GM18909 (cell line): ENCODE measurements around the gene UBE3A.
"Not testable (repeated sequence)": the region's sequence is repeated elsewhere in the genome, so short reads cannot be mapped to it uniquely, and the experiment has no call there.

Source experiments
- ATAC-seq: cut with Tn5 transposase; IDR thresholded peaks from one replicate; pipeline ENCODE4 v1.9.1; 2021; ENCODE audit warnings: mild to moderate bottlenecking; ENCODE audit not compliant: unreplicated experiment, poor library complexity

UBE3A gene

DNA sequence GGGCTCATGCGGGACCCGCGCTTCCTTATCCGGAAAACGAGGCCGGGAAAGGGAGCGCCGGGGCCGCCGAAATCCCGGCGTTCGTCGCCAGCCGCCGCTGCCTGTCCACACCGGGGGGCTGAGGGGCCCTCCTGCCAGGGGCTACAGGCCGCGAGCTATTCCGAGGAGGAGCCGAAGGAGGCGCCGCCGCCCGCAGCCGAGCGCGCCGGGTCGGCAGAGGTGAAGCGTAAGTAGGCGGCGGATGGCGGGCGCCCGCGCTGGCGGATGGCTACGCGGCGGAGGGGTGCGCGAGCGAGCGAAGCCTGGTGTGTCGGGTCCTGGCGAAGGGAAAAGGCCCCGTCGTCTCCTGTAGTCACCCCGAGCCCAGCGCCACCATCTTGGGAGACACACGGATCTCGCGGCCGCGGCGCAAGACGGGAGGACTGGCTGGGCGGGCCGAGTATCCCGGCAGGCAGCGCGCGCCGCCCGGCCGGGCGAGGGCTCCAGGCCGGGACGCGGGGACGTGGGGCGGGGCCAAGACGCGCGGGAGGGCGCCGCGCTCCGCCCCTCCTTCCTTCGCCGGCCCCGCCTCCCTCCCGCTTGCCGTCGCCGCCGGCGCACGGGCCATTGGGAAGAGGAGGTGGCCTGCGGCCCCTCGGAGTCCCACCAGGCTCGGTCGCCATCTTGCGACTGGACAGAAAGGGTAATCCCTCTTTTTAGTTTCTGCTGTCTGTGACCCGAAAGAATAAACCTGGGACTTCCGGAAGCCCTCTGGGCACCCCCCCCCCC, at the start of gene UBE3A:
Gene UBE3A (minus strand): TSS at position 424 of the 768 bp plus-strand sequence. CDS start 29,917 bp downstream, outside the sequence.
- peak; percentile 89 for ATAC-seq

DNA sequence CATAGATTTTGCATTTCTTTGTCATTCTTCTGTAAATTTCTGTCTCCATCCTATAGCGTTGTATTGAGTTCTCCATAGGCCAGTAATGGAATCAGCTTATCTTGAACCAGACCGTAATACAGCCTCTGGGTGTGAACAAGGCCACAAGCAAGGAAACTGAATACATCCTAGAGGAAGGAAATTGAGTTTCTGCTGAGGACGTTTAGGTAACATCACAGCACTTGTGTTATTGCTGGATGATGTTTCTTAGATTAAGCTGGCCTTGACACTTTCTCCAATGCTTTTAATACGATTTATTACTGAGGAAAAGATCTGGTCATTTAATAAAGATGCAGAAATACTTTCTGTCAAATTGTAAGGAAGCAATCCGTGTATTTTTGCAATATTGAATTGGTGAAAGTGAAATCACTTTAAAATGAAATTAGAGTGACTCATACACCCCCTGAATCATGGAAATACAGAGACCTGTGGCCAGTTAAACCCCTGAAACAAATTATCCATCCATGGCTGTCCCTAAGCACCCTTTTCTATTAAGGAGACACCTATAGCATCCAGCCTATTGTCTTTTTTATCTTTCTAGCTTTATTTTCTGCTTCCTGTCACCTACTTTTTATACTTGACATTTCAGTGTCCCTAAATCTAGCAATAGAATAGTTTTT, 48.5 kb upstream of the UBE3A start:
- no peak for ATAC-seq

DNA sequence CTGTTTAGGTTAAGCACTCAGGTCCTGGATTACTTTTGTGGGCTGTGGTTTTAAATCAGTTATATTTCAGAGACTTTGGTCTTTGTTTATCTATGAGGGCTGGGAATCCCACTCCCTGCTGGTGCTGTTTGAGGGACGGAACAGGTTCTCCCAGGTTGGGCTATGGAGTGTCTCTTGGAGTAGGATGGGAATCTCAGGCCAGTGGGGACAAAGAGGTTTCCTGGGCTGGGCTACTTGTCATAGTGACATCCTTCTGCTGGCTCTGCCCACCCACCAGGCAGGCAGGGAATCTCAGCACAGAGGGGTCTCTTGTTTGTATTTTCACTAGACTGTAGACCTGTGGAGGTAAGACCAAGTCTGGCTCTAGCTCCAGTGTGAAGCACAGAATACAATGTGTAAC, 47.2 kb upstream of the UBE3A start:
- ATAC-seq: no peak

DNA sequence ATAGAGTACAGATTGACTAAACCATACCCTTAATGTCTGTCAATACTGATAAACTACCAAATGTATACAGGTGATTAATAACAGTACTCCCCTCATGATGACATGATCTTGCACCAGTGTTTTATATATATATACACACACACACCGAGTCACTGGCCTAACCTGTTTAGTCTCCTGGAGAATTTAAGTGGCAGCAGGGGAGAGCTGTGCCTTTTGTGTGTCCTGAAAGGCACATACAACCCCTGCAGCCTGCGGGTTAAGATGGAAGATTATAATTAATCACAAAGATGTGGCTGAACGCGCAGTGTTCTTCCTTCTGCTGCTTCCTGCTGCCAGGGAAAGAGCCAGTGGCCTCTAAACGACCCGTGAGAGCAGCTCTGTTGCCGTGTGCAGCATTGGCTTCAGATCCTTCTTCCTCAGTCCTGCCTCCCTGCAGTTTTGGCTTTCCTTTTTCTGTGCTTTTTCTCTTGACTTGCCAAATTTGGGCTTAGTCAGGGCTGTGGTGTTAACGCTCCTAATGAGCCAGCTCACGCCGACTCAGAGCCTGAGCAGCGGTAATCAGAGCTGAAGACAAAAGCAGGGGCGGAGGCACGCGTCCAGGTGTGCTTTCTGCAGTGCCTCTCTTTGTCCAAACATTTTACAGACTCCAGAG, 42.5 kb upstream of the UBE3A start:
- no peak for ATAC-seq

DNA sequence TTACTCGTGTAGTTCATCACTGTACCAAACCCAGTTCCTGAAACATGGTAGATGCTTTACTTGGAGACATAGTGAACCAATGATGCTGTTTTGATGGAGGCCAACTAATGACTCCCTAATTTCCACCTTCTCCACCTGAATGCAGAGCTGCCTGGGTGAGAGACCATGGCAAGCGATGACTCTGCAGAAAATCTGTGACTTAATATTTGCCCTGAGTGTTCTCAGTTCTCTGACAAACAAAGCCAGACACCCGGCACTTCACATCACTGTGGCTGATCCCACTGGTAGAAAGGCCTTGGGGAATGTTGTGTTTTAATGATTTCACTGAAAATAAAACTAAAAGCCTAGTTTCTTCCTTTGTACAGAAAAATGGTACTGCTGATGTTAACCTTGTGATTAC, 39.5 kb upstream of the UBE3A start:
- ATAC-seq: no peak

DNA sequence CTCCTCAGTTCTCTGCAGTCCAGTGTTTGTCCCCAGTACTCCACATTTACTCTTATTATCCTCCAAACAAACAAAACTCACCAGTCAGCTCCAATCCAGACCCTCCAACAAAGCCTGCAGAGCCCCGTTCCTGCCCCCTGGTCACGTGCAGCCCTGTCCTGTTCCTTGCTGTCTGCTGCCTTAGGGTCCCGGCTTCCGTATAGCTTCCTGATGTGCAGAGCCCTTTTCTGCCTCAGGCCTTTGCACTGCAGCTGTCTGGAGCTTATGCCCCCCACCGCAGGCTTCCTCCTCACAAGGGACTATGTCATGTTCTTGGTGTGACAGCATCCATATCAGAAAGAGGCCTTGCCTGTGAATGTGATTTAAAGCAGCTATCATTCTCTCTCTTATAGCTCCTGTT, 39.0 kb upstream of the UBE3A start:
- ATAC-seq: no peak

DNA sequence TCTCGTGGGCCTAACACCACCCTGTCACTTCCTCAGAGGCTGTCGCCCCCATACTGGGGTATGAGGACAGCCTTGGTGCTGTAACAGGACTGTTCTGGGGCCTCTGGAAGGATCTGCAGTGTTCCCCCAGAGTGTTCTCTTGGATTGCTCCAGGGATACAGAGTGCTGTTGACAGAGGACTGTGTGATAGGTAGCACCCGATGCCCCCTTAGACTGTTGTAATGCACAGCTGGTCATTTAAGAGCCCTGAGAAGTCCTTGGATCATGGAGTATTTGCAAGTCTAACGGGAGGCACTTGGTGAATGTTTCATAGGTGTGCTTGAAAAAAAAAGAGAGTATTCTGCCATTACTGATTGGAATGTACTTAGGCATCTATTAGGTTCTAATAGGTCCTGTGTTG, 35.4 kb upstream of the UBE3A start:
- ATAC-seq: no peak

DNA sequence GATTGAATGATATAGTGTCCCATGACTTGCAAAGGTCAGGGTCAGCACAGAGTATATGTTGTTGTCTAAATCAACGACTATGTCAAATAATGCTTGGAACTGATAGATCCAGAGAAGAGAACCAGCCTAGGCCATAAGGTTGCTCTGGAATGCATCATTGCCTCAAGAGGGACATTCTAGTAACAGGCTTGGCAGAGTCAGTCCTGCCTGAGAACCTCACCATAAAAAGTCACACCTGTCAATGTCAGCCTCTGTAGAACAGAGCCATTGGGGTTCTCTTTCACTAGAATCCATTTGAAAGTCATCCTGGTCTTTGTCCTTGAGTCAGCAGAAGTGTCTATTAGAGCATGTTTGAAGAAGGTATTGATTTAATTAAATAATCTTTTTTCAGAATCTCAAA, 31.4 kb upstream of the UBE3A start:
- no peak for ATAC-seq

DNA sequence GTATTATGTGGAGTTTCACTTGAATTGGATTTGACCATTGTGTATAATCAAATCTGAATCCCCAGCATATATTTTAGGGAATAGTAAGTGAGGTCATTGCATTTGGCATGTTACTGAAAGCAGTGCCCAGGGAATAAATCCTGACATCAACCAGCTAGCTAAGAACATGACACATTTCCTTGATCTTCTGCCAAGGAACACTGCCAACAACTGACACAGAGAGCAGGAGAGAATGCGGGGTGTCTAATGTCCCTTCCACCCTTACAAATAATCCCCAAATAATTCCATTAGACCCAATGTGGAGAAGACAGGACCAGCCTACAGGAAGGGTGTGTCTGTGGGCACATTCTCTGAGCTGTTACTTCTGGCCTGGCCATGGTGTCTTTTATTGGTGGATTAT, 30.6 kb upstream of the UBE3A start:
- ATAC-seq: no peak

DNA sequence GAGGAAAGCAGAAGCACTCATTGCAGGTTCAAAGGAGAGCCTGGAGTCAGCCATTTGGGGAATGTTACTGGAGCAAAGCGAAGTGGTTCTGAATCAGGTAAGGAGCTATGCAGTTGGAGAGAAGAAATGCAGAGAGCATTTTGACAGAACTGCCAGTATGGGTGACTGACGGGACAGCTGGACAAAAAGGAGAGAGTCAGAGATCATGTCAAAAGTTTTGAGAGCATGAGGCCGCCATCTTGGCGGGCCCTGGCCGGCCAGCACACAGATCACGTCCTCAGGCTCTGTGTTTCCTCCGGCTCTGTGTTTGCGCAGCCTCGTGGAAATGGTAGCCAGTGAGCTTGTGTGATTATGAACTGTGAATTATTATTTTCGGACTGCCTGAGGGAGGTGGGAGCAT, 29.8 kb upstream of the UBE3A start:
- no peak for ATAC-seq

DNA sequence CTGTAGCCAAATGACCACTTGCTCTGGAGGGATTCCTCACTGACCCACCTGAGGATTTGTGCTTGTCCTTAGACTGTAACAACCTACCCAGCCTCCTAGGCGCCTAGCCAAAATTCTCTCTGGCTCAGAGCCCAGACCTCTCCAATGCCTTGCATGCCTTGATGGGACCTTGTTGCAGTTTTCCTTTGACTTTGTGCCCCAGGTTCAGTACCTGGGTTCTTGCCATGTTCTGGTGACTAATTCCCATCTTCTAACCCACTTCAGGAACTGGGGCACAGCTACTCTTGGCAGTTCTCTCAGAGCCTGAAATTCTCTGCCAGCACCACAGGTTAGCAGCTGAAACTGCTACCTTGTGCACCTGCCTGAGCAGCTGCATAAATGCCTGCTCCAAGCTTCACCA, 27.0 kb upstream of the UBE3A start:
- ATAC-seq: no peak

DNA sequence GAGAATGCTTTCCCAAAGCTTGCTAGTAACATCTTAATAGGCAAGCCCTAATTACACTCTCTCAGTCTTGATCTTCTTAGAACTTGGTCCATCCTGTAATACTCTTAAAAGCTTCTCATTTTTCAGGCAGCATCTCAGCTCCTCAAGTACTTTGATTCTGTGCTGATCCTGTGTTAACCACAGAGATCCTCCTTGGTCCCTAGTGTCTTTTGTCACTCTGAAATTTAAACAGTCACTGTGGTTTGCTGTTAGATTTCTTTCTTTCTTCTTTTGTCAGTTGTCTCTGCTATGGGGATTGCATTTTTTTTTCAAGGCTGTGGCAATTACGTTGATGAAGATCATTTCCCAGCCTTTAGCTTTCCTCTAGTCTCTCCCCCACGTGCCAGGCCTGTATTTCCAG, 26.0 kb upstream of the UBE3A start:
- no peak for ATAC-seq

DNA sequence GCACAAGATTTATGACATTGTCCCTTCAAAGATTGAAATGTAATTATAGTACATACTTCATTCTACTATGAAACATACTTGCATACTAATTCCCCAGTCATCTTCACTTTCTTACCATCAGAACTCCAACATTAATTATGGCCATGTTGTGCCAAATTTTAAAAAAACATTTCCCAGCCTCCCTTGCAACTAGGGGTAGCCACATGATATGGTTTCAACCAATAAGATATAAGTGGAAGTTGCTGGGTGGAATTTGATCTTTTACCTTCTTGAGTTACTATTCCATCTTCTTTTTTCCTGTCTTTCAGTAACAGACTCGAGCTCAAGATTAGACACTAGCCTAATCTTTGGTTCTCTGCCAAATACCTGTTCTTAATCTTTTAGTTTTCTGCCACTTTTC, 25.6 kb upstream of the UBE3A start:
- ATAC-seq: no peak

DNA sequence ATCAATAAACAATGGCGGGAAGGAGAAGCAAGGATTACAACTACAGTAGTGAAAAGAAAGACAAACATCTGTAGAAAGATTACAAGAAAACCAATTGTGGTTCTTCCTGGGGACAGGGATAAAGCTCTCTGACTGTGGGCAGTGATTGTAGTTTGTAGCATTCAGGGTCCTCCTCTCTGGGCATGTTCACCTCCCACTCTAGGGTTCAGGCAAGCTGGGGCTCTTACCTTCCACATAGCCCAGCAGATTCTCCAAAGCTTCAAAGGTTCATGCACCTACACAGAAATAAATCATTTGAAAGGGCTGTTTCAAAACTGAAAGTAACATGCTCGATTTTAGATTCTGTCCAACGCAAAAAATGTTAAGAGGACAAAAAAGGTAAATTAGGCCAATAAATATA, 17.4 kb upstream of the UBE3A start:
- no peak for ATAC-seq

DNA sequence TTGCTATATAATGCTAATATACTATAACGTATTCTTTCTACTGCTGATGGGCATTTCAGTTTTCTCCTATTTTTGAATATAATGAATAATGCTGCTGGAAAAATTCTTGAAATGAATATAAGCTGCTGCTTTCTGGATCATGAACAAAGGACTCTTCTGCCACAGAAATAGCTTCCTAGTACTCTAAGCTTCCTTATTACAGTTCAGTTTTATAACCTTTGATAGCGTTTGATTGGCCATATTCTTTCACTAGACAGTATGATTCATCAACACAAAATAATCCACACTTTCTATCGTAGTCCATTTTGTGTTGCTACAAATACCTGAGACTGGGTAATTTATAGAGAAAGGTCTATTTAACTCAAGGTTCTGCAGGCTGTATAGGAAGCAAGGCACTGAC, 16.4 kb upstream of the UBE3A start:
- no peak for ATAC-seq

DNA sequence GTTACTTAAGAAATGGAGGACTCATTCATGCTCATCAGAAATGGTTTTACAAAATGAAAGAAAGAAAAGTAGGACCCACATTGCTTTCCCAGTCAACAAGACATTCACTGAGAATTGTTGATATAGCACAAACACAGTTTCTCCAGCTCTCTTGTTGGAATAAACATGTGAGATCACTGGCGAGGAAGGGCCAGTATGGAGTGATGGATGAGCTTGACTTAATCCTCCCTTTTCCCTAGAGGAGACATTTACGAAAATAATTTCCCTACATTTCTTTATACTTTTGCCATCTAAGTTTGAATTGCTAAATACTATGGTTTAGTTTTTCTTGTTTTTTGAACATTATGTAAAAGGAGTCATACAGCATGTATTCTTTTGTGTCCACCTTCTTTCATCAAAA, 15.9 kb upstream of the UBE3A start:
- ATAC-seq: no peak

DNA sequence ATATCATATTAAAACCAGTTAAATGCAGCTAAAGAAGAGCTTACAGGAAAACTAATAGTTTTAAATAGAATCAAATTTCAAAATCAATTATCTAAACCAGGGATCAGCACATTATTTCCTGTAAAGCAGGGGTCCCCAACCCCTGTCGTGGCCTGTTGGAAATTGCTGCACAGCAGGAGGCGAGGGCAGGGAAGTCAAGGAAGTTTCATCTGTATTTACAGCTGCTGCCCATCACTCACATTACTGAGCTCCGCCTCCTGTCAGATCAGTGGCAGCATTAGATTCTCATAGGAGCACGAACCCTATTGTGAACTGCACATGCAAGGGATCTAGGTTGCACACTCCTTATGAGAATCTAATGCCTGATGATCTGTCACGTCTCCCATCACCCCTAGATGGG, 14.4 kb upstream of the UBE3A start:
- ATAC-seq: not testable (repeated sequence)

DNA sequence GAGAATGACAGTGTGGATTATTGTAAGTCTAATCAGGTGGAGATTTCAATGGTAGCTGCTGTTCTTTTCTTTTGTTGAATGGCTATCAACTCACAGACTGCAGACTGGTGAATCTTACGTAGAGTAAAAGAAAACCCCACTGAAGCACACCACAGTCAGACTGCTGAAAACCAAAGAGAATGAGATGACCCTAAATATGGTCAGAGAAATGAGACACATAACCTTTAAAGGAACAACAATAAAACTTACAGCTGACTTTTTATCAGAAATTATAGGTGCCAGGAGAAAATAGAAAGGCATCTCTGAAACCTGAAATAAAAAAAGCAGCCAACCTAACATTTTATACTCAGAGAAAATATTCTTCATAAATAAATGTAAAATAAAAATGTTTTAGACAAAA, 12.7 kb upstream of the UBE3A start:
- ATAC-seq: no peak

DNA sequence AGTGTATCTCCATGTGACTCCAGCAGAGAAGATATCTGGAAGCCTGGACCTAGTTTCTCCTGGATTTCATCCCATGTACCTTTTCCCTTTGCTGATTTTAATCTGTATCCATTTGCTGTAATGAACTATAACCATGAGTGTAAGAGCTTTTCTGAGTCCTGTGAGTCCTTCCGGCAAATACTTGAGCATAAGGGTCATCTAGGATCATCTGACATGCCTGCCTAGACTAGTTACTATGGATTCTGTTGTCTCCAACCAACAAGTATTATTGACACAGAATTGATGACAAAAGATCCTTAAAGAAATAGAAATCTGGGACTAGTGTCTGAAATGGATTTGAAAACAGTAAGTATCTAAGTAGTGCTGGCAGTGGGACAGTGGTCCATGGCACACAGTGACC, 11.3 kb upstream of the UBE3A start:
- ATAC-seq: no peak

DNA sequence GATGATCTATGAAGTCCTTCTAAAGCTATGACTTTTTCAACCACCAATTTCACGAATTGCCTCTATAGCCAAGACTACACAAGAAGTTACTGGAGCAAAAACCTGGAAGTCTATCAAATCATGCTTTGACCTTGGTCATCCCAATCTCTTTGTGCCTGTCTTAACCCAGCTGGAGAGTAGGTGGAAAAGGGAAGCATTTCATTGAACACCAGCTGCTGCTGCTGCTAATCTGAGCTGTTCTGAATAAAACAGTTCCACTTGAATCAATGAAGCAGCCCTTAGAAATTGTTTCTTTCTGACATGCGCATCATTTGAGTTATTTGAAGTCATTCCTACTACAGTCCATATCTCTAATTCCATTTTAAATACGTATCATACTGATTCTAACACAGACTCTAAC, 7.3 kb upstream of the UBE3A start:
- no peak for ATAC-seq

DNA sequence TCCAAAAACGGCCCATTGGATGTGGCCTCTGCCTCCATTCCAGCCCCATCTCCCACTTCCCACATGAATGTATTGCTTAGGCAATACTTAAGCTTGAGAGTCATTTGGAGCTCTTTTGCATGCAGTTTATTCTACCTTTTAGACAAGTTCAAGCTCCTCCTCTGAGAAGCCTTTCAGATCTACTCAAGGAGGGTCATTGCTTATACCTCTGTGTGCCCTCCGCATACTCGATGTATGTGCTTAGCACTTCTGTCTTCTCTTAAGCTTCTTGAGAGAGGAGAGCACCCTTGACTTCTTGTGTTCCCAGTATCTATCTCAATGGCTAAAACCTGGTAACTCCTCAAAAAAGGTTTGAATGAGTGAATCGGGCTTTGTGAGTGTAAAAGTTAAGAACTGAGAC, 6.6 kb upstream of the UBE3A start:
- no peak for ATAC-seq

DNA sequence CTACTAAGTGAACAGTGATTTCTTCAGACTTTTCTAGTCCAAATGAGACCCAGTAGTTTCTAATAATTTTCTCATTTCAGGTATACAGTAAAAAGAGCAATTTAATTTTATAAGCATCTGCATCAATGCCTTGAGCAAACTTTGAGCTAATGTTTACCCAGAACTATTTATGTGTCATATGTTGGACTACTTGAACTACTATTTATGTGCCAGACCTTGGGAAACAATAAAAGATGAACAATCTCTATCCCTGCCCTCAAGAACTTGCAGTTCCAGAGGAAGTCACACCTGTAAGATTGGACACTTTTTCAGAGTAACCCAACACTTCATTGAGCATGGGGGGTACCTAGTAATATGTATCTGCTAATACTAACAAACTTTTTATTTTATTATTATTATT, 2.3 kb upstream of the UBE3A start:
- ATAC-seq: no peak
